Ishikawa (cell line): ENCODE results near the gene GNB5.

ENCODE experiments used
- EP300 ChIP-seq: IDR thresholded peaks from 2 replicates; pipeline ENCODE4 v1.6.1; 2012; ENCODE audit warnings: borderline replicate concordance
- TCF12 ChIP-seq: IDR thresholded peaks from 2 replicates; pipeline ENCODE4 v1.6.1; 2012; ENCODE audit warnings: low read depth
- ZBTB7A ChIP-seq: IDR thresholded peaks from 2 replicates; pipeline ENCODE4 v1.6.1; 2012; ENCODE audit warnings: low read depth
- TF ChIP-seq, protein P1 (sequence below): IDR thresholded peaks from 2 replicates; pipeline ENCODE4 v1.6.1; 2012
- TF ChIP-seq, protein P2 (sequence below): IDR thresholded peaks from 2 replicates; pipeline ENCODE4 v1.6.1; 2012

DNA sequence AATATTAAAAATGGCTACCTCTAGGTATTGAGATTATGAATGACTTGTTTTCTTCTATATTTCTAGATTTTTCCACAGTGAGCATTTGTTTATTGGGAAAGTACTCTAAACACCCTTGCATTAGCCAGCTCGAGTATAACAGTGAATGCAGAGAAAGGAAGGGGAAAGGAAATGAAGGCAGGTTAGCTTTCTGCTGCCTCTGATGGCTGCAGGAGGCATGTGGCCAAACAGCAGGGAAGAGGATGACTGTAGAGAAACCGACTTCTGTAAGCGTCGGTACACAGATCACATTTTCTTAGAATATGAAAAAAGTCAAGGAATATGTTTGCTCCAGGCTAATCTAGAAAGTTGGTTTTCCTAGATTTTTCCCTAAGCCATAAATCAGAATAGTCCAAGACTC is 19.8 kb downstream of the GNB5 start:
- TF ChIP-seq, protein P1, sequence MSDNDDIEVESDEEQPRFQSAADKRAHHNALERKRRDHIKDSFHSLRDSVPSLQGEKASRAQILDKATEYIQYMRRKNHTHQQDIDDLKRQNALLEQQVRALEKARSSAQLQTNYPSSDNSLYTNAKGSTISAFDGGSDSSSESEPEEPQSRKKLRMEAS, result no peak
- TF ChIP-seq TCF12, result no peak
- no peak for TF ChIP-seq ZBTB7A
- no peak for TF ChIP-seq EP300
- TF ChIP-seq, protein P2, sequence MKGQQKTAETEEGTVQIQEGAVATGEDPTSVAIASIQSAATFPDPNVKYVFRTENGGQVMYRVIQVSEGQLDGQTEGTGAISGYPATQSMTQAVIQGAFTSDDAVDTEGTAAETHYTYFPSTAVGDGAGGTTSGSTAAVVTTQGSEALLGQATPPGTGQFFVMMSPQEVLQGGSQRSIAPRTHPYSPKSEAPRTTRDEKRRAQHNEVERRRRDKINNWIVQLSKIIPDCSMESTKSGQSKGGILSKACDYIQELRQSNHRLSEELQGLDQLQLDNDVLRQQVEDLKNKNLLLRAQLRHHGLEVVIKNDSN, result no peak
